ENCODE data around the gene ITGBL1. TPM values are rescaled to one million over a fixed set of nuclear protein-coding genes. Genes with fewer than 3 reads are reported as not detected.

Gene ITGBL1
- total and polyA plus RNA-seq, 2 of the 4 experiments (the other 2 are of a cell fraction) = 22.2 to 24.2 TPM

GRCh38 chr13:101502618-101503017 lies 50.1 kb downstream of the ITGBL1 start:
- no peaks in the 10 kb centered on the region for H3K27me3 ChIP-seq (ENCODE audit: control insufficient read depth, insufficient read depth, low read length)
- H4K8ac ChIP-seq (ENCODE audit: low read depth in 2 of 2, low read length in 2 of 2) = no peak overlapping the region
- POLR2A ChIA-PET (ENCODE audit: unreplicated experiment) = no interaction called here
- no peak overlapping the region for H4K91ac ChIP-seq (ENCODE audit: insufficient read depth, low read depth, low read length)
- no peak overlapping the region for H2BK5ac ChIP-seq (ENCODE audit: low read depth, low read length, poor library complexity, severe bottlenecking)
- H4K5ac ChIP-seq (ENCODE audit: low read depth, low read length) = no peak overlapping the region
- WGBS, 2 experiments (ENCODE audit: extremely low coverage in 2 of 2, insufficient read length in 1 of 2) = no CpG with 5 or more reads among the region's 2 CpGs
- no peak overlapping the region for H3K56ac ChIP-seq (ENCODE audit: extremely low read depth, insufficient read depth, low read length)
- H3K4me1 ChIP-seq (ENCODE audit: control insufficient read depth, insufficient read depth, low read length) = no peaks in the 10 kb centered on the region
- no peaks in the 10 kb centered on the region for H3K79me1 ChIP-seq (ENCODE audit: low read depth in 1 of 2, low read length in 2 of 2)
- H3K9me3 ChIP-seq (ENCODE audit: control insufficient read depth, insufficient read depth, low read length) = no peaks in the 10 kb centered on the region
- DNase-seq (no peak), ATAC-seq (ENCODE audit: low read depth) (no peak)
- CTCF ChIA-PET = no interaction called here
- H3K18ac ChIP-seq (ENCODE audit: low read depth, low read length) = no peak overlapping the region
- no peak overlapping the region for H2AK5ac ChIP-seq (ENCODE audit: low read depth, low read length)
- no peak overlapping the region for H2AK9ac ChIP-seq (replicated peaks; ENCODE audit: low read depth, low read length, poor library complexity)
- no peaks in the 10 kb centered on the region for H3K9me1 ChIP-seq (ENCODE audit: insufficient read depth, low read length)
- no peak overlapping the region for H3K14ac ChIP-seq (replicated peaks; ENCODE audit: low read depth, low read length)
- H4K20me1 ChIP-seq (ENCODE audit: insufficient read depth, low read length) = no peaks in the 10 kb centered on the region
- no peak overlapping the region for H2BK20ac ChIP-seq (ENCODE audit: low read depth, low read length)
- H3K9ac ChIP-seq (ENCODE audit: low read depth, low read length) = no peak overlapping the region
- intact Hi-C loops (cut with micrococcal nuclease) = no loop called here
- no peak overlapping the region for H2BK120ac ChIP-seq (ENCODE audit: low read depth, low read length)
- H2BK15ac ChIP-seq (ENCODE audit: low read depth, low read length) = no peak overlapping the region
- dilution Hi-C loops (cut with HindIII; ENCODE audit: low sequenced_read_pairs, unreplicated experiment) = no loop called here
- in situ Hi-C loops (cut with MboI; ENCODE audit: low sequenced_read_pairs) = loop anchor here (25.0 kb wide), 1 partner anchor 935 kb away; no protein-coding TSS in a partner anchor
- H3K4me2 ChIP-seq (ENCODE audit: low read depth, low read length) = no peak overlapping the region
- no peak overlapping the region for H3K4ac ChIP-seq (ENCODE audit: low read depth, low read length)
- H3K27ac ChIP-seq (ENCODE audit: insufficient read depth, low read length) = no peak overlapping the region
- H3K4me3 ChIP-seq (ENCODE audit: insufficient read depth, low read depth, low read length) = no peak overlapping the region
- BruUV-seq (replicated peaks) = no TSS peak
- H3K23ac ChIP-seq (ENCODE audit: low read depth, low read length) = no peak overlapping the region
- TF ChIP-seq, protein P1, sequence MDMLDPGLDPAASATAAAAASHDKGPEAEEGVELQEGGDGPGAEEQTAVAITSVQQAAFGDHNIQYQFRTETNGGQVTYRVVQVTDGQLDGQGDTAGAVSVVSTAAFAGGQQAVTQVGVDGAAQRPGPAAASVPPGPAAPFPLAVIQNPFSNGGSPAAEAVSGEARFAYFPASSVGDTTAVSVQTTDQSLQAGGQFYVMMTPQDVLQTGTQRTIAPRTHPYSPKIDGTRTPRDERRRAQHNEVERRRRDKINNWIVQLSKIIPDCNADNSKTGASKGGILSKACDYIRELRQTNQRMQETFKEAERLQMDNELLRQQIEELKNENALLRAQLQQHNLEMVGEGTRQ (IDR thresholded peaks at IDR 0.05; ENCODE audit: low read depth, low read length) = no peak
- no peak for TF ChIP-seq MAZ (IDR thresholded peaks at IDR 0.05; ENCODE audit: borderline replicate concordance, low read depth, low read length)
- no peak for TF ChIP-seq MAFK (IDR thresholded peaks at IDR 0.05; ENCODE audit: low read depth, low read length)
- no peak for TF ChIP-seq RAD21 (IDR thresholded peaks at IDR 0.05; ENCODE audit: low read length)
- TF ChIP-seq, protein P2, sequence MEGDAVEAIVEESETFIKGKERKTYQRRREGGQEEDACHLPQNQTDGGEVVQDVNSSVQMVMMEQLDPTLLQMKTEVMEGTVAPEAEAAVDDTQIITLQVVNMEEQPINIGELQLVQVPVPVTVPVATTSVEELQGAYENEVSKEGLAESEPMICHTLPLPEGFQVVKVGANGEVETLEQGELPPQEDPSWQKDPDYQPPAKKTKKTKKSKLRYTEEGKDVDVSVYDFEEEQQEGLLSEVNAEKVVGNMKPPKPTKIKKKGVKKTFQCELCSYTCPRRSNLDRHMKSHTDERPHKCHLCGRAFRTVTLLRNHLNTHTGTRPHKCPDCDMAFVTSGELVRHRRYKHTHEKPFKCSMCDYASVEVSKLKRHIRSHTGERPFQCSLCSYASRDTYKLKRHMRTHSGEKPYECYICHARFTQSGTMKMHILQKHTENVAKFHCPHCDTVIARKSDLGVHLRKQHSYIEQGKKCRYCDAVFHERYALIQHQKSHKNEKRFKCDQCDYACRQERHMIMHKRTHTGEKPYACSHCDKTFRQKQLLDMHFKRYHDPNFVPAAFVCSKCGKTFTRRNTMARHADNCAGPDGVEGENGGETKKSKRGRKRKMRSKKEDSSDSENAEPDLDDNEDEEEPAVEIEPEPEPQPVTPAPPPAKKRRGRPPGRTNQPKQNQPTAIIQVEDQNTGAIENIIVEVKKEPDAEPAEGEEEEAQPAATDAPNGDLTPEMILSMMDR (conservative IDR thresholded peaks at IDR 0.05; ENCODE audit: low read depth, low read length) = no peak
- no peak for TF ChIP-seq MXI1 (IDR thresholded peaks at IDR 0.05; ENCODE audit: borderline replicate concordance, low read depth, low read length)
- TF ChIP-seq NFE2L2 (IDR thresholded peaks at IDR 0.05; ENCODE audit: low read depth, low read length) = no peak
- no peak for TF ChIP-seq SMC3 (IDR thresholded peaks at IDR 0.05; ENCODE audit: low read depth, low read length)
- H2AFZ ChIP-seq (replicated peaks; ENCODE audit: low read length, poor library complexity) = no peak overlapping the region
- H3K36me3 ChIP-seq (ENCODE audit: control insufficient read depth, insufficient read depth, low read length) = no peaks in the 10 kb centered on the region

Measured in IMR-90 (cell line).